Activated naive CD4-positive, alpha-beta T cell treated with anti-CD3 and anti-CD28 coated beads, Interleukin-2, amount 10 ng/mL, durations not matched to agents 7 days and 5 days (primary cell): ENCODE data around the gene ATXN2L.

Source experiments
- CTCF ChIA-PET: fragments of 350-600 bp; sonication (Branson Sonifier 250); formaldehyde crosslinking; loops from one replicate; lab custom pipeline; 2021; ENCODE audit warnings: antibody characterized with exemption; lab: Charles Lee
- DNase-seq: peaks from one replicate; pipeline ENCODE4 v3.0.0-alpha.2; 2020
- H3K27ac Mint-ChIP-seq: one replicate; pipeline ENCODE4 v1.8.0; 2021; ENCODE audit warnings: mild to moderate bottlenecking, moderate library complexity, mixed read lengths
- H3K27me3 Mint-ChIP-seq: one replicate; pipeline ENCODE4 v1.8.0; 2021; ENCODE audit warnings: mild to moderate bottlenecking, mixed read lengths
- H3K36me3 Mint-ChIP-seq: one replicate; pipeline ENCODE4 v1.8.0; 2021; ENCODE audit warnings: mixed read lengths
- H3K4me1 Mint-ChIP-seq: one replicate; pipeline ENCODE4 v1.8.0; 2021; ENCODE audit warnings: mixed read lengths
- H3K4me3 Mint-ChIP-seq: one replicate; pipeline ENCODE4 v1.8.0; 2021; ENCODE audit warnings: mild to moderate bottlenecking, moderate library complexity, mixed read lengths
- H3K9me3 Mint-ChIP-seq: one replicate; pipeline ENCODE4 v1.8.0; 2021; ENCODE audit warnings: mixed read lengths

The ATXN2L gene

GRCh38 chr16:28844226-28844885 is 21.6 kb downstream of the ATXN2L start:
- Mint-ChIP-seq H3K9me3 (no peaks in the 10 kb centered on the region), H3K36me3 (peaks cover 42% of the 10 kb centered on the region), H3K27me3 (no peaks in the 10 kb centered on the region), H3K4me3 (peak overlapping the region; percentile 90), H3K27ac (peak overlapping the region; percentile 45), H3K4me1 (peaks cover 32% of the 10 kb centered on the region)
- CTCF ChIA-PET: interaction anchor here (1.3 kb wide), 1 partner anchor 101 kb away, joined by 10 read pairs; no protein-coding TSS in a partner anchor
- no peak for DNase-seq

GRCh38 chr16:28845293-28845692 is 22.5 kb downstream of the ATXN2L start:
- H3K27ac Mint-ChIP-seq: peak overlapping the region; percentile 93
- peak; percentile 58 for DNase-seq
- H3K27me3 Mint-ChIP-seq: no peaks in the 10 kb centered on the region
- H3K9me3 Mint-ChIP-seq: no peaks in the 10 kb centered on the region
- peaks cover 33% of the 10 kb centered on the region for H3K4me1 Mint-ChIP-seq
- H3K36me3 Mint-ChIP-seq: peaks cover 42% of the 10 kb centered on the region
- CTCF ChIA-PET: interaction anchor here (1.3 to 3.5 kb wide), 2 partner anchors 17 to 100 kb away, joined by 10 to 18 read pairs; partner anchors contain the start of gene SH2B1
- peak overlapping the region; percentile 90 for H3K4me3 Mint-ChIP-seq

- Mint-ChIP-seq H3K36me3 (peaks cover 42% of the 10 kb centered on the region), H3K27ac (peak overlapping the region; percentile 93), H3K27me3 (no peaks in the 10 kb centered on the region), H3K9me3 (no peaks in the 10 kb centered on the region), H3K4me3 (peak overlapping the region; percentile 90), H3K4me1 (peaks cover 33% of the 10 kb centered on the region)
- no peak for DNase-seq
- CTCF ChIA-PET: interaction anchor here (1.6 to 3.5 kb wide), 3 partner anchors 17 to 100 kb away, joined by 4 to 18 read pairs (median 9); partner anchors contain the start of gene SH2B1
Measured at GRCh38 chr16:28845761-28846079, 22.9 kb downstream of the ATXN2L start.

- peak within 1 kb of the TSS; percentile 93 for H3K27ac Mint-ChIP-seq
- H3K9me3 Mint-ChIP-seq: no peaks in the 10 kb centered on the region
- peaks cover 40% of the 10 kb centered on the region for H3K36me3 Mint-ChIP-seq
- H3K4me3 Mint-ChIP-seq: peak within 1 kb of the TSS; percentile 90
- CTCF ChIA-PET: interaction anchor here (0.7 to 3.5 kb wide), 6 partner anchors 12 to 99 kb away, joined by 3 to 18 read pairs (median 4); partner anchors contain the start of gene SH2B1
- no peaks in the 10 kb centered on the region for H3K27me3 Mint-ChIP-seq
- DNase-seq: peak; percentile 99
- peaks cover 33% of the 10 kb centered on the region for H3K4me1 Mint-ChIP-seq
Measured at GRCh38 chr16:28846080-28846932, 23.5 kb downstream of the ATXN2L start, which contains the start of gene TUFM. Gene TUFM (minus strand): TSS chr16:28846348. CDS start chr16:28846269, 79 bp downstream.

GRCh38 chr16:28846933-28847273 is 24.1 kb downstream of the ATXN2L start:
- H3K27me3 Mint-ChIP-seq: no peaks in the 10 kb centered on the region
- H3K4me1 Mint-ChIP-seq: peaks cover 33% of the 10 kb centered on the region
- peak; percentile 35 for DNase-seq
- CTCF ChIA-PET: interaction anchor here (0.7 to 3.5 kb wide), 6 partner anchors 11 to 99 kb away, joined by 3 to 18 read pairs (median 4); partner anchors contain the start of gene SH2B1
- H3K4me3 Mint-ChIP-seq: peak overlapping the region; percentile 90
- peak overlapping the region; percentile 93 for H3K27ac Mint-ChIP-seq
- H3K36me3 Mint-ChIP-seq: peaks cover 38% of the 10 kb centered on the region
- no peaks in the 10 kb centered on the region for H3K9me3 Mint-ChIP-seq

- no peak for DNase-seq
- CTCF ChIA-PET: interaction anchor here (0.6 to 2.0 kb wide), 3 partner anchors 11 to 45 kb away, joined by 3 to 5 read pairs (median 4); no protein-coding TSS in a partner anchor
- Mint-ChIP-seq H3K4me1 (peaks cover 15% of the 10 kb centered on the region), H3K27ac (no peak overlapping the region), H3K4me3 (no peak overlapping the region), H3K27me3 (no peaks in the 10 kb centered on the region), H3K9me3 (no peaks in the 10 kb centered on the region), H3K36me3 (peaks cover 5% of the 10 kb centered on the region)
Measured at GRCh38 chr16:28858421-28858820, 35.6 kb downstream of the ATXN2L start.

- CTCF ChIA-PET: interaction anchor here (1.8 kb wide), 1 partner anchor 15 kb away, joined by 4 read pairs; no protein-coding TSS in a partner anchor
- no peak for DNase-seq
Measured at GRCh38 chr16:28859326-28859725, 36.5 kb downstream of the ATXN2L start.

GRCh38 chr16:28863929-28864793 is 41.4 kb downstream of the ATXN2L start:
- peak; percentile 29 for DNase-seq
- peaks cover 40% of the 10 kb centered on the region for H3K4me1 Mint-ChIP-seq
- peaks cover 15% of the 10 kb centered on the region for H3K36me3 Mint-ChIP-seq
- peak overlapping the region; percentile 89 for H3K4me3 Mint-ChIP-seq
- peak overlapping the region; percentile 98 for H3K27ac Mint-ChIP-seq
- CTCF ChIA-PET: interaction anchor here (2.2 to 2.9 kb wide), 2 partner anchors 18 to 81 kb away, joined by 8 to 18 read pairs; partner anchors contain the start of gene TUFM
- no peaks in the 10 kb centered on the region for H3K27me3 Mint-ChIP-seq
- no peaks in the 10 kb centered on the region for H3K9me3 Mint-ChIP-seq

More at GRCh38 chr16:28859326-28859725, 36.5 kb downstream of the ATXN2L start:
- Mint-ChIP-seq H3K4me1 (peaks cover 23% of the 10 kb centered on the region), H3K9me3 (no peaks in the 10 kb centered on the region), H3K27me3 (no peaks in the 10 kb centered on the region), H3K36me3 (peaks cover 5% of the 10 kb centered on the region), H3K4me3 (no peak overlapping the region), H3K27ac (no peak overlapping the region)

- DNase-seq: no peak
- Mint-ChIP-seq H3K27ac (peak overlapping the region; percentile 98), H3K27me3 (no peaks in the 10 kb centered on the region), H3K4me1 (peaks cover 40% of the 10 kb centered on the region), H3K4me3 (peak overlapping the region; percentile 89), H3K36me3 (peaks cover 22% of the 10 kb centered on the region), H3K9me3 (no peaks in the 10 kb centered on the region)
- CTCF ChIA-PET: interaction anchor here (0.6 to 2.2 kb wide), 2 partner anchors 74 to 80 kb away, joined by 3 to 8 read pairs; no protein-coding TSS in a partner anchor
Measured at GRCh38 chr16:28865001-28865688, 42.3 kb downstream of the ATXN2L start.

GRCh38 chr16:28865722-28866453 is 43.1 kb downstream of the ATXN2L start:
- no peak for DNase-seq
- peaks cover 40% of the 10 kb centered on the region for H3K4me1 Mint-ChIP-seq
- no peaks in the 10 kb centered on the region for H3K9me3 Mint-ChIP-seq
- H3K36me3 Mint-ChIP-seq: peaks cover 27% of the 10 kb centered on the region
- CTCF ChIA-PET: interaction anchor here (0.6 to 2.2 kb wide), 2 partner anchors 74 to 79 kb away, joined by 3 to 8 read pairs; no protein-coding TSS in a partner anchor
- H3K27ac Mint-ChIP-seq: peak overlapping the region; percentile 98
- H3K27me3 Mint-ChIP-seq: no peaks in the 10 kb centered on the region
- peak overlapping the region; percentile 15 for H3K4me3 Mint-ChIP-seq

GRCh38 chr16:28866454-28866804 is 43.6 kb downstream of the ATXN2L start:
- Mint-ChIP-seq H3K4me1 (peaks cover 40% of the 10 kb centered on the region), H3K27ac (no peak overlapping the region), H3K9me3 (no peaks in the 10 kb centered on the region), H3K4me3 (peak overlapping the region; percentile 15), H3K36me3 (peaks cover 27% of the 10 kb centered on the region), H3K27me3 (no peaks in the 10 kb centered on the region)
- no peak for DNase-seq
- CTCF ChIA-PET: no interaction called here

- Mint-ChIP-seq H3K27me3 (no peaks in the 10 kb centered on the region), H3K27ac (no peak overlapping the region), H3K36me3 (peaks cover 24% of the 10 kb centered on the region), H3K4me1 (peaks cover 33% of the 10 kb centered on the region), H3K9me3 (no peaks in the 10 kb centered on the region), H3K4me3 (no peak overlapping the region)
- DNase-seq: no peak
- CTCF ChIA-PET: no interaction called here
Measured at GRCh38 chr16:28867241-28867640, 44.4 kb downstream of the ATXN2L start.
